ENCODE data around the gene DYNC2I2.

Gene DYNC2I2

DNA sequence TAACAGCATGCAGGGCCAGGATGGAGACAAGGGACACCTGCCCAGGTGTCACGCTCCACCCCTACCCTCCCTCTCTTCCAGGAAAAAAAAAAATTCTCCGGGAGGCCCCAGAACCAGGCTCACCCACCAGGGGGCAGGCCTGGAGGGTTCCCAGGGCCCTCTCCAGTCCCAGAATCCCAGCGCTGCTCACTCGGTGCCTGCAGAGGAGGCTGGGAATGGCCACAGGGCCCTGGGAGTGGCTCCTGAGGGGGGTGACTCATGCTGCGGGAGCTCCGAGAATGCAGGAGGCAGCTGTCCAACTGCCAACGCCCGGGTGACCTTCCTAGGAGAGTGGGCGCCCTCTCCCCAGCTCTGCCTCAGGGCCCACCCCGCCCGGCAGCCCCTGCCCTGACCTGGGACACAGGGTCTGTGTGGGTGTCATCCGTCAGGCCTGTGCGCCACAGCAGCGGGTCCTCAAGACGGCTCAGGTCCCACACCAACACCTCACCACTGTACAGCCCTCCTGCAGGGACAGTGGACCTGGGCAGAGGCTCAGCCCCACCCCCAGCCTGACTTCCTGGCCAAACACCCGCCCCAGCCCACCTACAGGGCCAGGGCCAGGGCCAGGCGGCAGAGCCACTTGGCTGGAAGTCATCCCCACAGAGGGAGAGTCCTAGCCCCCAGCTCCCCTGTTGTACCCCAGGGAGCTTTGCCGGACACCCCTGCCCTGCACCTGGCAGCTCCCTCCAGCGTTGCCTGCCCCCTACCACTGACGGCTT is 21.2 kb downstream of the DYNC2I2 start:
- peak; percentile 80 for FAIRE-seq

DNA sequence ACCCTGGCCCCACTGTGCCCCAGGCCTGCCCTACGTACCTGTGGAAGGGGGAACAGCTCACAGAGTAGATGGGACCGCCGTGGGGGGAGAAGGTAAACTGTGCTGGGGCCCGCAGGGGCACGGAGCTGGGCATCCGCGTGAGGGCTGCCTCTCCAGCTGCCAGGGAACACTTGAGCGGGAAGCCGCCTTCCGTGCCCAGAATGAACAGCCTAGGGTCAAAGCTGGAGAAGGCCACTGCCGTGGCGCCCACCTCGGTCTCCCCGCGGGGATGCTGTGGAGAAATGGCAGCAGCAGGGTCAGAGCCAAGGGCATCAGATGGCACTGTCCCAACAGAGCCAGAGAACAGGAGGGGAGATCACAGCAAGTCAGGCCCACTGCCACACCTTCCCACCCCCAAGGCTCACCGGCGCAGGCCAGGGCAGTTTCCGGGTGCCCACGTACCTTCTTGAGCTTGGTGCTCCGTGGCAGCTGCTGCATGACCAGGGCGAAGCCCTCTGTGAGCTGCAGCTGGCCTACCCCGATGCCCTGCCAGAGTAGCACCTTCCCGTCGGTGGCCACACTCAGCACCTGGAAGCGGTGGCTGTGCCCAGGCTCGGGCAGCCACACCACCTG is 21.9 kb downstream of the DYNC2I2 start:
- FAIRE-seq: no peak

DNA sequence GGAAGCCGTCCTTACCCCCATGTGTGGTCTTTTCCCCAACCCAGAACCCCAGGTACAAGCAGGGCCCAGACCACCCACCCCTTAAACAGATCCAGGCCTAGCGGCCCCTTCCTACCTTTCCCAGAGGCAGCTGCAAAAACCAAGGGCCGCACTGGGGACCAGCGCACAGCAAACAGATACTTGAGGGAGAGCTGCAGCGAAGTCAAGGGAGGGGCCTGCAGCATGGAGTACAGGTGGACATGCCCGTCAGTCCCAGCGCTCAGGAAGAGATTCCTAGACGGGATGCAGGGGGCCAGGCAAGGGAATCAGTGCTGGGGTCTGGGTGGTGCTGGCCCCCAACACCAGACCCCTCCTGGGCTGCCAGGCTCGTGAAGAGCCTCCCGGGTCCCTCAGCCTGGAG is 22.5 kb downstream of the DYNC2I2 start:
- no peak for FAIRE-seq

DNA sequence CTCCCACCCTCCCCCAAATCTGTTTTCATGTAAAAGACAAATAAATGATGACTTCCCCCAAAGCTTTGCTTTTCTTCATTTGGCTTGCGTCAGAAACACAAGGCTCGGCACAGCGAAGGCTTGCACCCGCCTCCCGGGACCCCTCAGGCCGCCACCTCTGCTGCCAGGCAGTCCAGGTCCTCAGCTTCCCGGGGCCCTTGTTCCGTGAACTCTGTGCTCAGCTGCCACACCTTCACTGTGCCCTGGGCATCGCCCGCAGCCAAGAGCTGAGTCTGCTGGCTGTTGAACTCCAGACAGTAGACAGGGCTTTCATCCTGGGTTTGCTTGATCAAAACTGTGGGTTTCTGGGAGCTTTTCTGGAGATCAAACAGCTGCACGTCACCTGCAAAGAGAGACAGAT is 23.0 kb downstream of the DYNC2I2 start:
- no peak for FAIRE-seq

DNA sequence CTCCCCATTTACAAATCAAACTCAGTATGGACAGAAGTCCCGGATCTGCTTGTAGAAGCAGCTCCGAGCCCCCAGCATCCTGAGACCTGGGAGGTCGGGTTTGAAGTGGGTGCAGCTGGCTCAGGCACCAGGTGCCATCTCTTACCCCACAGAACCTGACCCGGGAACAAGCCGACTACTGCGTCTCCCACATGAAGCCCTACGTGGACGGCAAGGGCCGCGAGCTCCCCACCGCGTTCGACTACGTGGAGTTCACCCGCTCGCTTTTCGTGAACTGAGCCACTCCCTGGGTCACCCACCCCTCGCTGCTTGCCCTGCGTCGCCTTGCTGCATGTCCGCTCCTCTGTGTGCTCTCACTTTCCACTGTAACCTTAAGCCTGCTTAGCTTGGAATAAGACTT is 23.6 kb downstream of the DYNC2I2 start:
- no peak for FAIRE-seq

DNA sequence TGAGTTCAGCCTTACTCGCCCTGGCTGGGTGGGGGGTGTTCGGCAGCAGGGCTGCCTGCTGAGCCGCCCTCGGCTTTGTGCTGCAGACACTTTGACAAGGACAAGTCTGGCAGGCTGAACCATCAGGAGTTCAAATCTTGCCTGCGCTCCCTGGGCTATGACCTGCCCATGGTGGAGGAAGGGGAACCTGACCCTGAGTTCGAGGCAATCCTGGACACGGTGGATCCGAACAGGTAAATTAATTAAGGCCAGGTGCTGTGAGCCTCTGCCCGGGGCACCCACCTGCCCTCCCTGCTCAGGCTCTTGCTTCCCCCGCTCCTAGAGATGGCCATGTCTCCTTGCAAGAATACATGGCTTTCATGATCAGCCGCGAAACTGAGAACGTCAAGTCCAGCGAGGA is 24.2 kb downstream of the DYNC2I2 start:
- no peak for FAIRE-seq

DNA sequence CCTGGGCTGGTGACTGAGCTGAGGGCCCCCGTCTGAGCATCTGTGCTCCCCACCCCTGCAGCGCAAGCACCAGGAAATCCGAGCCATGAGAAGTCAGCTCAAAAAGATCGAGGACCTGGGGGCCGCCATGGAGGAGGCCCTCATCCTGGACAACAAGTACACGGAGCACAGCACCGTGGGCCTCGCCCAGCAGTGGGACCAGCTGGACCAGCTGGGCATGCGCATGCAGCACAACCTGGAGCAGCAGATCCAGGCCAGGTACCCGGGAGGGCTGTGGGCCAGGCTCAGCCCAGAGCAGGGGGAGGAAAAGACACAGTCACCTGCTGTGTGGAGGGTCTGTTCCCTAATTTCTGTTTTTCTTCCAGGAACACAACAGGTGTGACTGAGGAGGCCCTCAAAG is 24.6 kb downstream of the DYNC2I2 start:
- no peak for FAIRE-seq

DNA sequence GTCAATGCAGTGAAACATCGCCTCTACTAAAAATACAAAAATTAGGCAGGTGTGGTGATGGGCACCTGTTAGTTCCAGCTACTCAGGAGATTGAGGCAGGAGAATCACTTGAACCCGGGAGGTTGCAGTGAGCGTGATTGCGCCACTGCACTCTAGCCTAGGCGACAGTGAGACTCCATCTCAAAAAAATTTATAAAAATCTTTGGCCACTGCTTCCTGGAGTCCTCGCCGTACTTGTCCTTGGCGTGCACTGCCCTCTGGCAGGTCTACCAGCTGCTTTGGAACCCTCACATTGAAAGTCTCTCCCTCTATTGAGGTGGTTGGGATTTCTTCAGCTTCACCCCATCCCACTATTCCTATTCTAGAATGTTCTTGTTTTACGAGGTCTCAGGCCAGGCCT is 25.0 kb downstream of the DYNC2I2 start:
- no peak for FAIRE-seq

DNA sequence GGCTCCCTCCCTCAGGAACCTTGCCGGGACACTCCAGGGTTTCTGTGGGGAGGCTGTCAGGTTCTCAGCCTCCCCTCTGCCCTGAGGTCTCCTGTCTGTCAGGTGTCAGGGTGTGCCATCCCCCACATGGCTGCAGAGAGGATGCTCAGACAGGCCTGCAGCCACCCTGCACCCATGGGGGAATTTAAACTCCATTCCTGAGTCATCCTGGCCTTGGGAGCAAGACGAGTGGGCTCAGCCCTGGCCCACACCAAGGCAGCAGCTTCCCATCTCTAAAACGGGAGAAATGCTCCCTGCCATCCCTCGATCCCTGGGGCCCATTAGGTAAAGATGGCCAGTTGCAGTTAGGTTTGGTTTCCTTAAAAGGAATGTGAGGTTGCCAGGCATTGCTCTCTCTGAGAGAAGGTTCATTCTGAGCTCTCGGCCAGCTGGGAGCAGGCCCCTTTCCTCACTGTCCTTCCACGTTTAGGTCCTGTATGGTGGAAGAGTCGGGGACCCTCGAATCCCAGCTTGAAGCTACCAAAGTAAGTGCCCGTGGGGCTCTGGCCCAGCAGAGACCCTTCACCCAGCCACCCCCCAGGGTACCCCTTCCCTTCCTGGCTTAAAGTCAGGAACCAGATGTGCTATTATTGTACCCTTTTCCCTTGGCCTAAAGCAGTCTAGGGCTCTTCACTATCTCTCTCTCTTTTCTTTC is 26.6 kb downstream of the DYNC2I2 start:
- no peak for FAIRE-seq

DNA sequence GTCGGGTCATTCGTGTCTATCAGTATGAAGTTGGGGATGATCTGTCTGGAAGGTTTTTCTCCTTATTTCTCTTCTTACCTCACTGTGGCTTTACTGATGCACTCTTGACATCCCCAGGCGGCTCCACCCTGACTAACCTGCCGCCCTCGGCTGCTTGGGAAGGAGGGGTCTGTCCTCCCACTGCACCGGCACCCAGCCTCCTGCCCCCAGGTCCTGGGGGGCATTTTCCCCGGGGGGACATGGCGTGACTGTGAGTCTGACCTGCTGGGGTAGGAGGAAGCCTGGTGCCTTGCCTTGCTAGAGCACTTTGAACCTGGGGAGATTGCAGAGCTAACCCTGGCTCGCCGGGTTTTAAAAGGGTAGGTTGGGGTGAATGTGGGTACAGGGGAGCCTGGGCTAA is 27.5 kb downstream of the DYNC2I2 start:
- FAIRE-seq: no peak

DNA sequence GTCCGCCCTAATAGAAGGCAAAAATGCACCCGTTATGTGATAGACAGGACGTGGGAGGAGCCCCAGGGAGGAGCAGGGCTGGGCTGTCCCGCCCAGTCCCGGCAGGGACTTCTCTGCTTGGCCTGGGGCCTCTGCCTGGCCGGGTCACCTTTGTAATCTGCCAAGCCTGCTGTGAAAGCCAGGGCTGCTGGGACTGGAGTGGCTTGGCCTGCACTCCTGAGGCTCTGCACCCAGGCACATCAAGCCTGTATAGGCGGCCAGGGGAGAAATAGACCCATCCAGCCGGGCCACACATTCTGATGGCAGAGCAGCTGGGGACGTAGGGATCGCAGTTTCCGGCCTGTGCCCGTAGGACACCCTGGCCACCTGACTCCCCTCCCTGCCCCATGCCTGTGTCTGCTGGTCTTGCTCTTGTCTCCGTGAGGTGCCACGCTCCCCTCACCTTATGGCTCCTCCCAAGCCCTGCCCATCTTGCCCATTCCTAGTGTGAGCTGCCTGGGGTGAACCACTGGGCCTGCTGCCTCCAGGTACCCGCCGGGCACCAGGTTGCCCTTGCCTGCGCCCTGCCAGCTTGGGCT is 28.1 kb downstream of the DYNC2I2 start:
- FAIRE-seq: no peak

DNA sequence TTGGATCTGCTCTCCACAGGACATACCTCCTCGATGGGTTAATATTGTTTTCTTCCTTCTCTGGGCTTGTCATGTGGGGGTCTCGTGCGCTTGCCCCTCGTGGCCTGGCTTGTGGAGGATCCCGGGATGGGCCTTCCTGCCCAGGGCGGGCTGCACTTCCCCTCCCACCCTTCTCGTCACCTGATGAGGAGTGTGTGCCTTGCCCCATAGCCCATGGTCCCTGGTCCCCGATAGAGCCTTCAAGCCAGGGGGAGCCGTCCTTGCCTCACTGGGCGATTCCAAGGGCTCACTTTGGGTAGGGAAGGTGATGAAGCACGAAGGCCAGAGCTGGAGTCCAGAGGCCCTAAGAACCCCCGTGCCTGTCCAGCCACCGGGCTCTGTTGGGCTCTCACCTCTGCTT is 28.7 kb downstream of the DYNC2I2 start:
- no peak for FAIRE-seq

DNA sequence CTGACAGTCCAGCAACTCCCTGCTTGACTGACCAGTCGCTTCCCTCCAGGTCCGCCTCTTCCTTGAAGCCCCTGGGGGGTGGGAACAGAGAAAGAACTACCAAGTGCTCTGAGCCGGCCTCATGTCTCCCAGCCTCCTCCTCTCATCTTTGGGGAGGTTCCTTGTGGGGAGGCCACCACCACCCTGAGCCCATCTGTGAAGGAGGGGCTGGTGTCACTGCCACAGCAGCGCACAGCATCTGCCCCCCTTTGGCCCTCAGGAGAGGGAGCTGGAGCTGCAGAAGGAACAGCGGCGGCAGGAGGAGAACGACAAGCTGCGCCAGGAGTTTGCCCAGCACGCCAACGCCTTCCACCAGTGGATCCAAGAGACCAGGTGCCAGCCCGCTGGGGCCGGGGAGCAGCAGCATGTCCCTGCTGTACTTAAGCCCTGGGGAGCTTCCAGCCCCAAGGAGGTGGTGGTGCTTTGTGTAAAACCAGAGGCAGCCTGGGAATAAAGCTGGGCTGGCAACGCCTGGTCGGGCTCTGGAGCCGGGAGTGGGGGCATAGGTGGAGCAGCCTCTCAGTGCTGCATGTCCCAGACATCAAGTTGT is 29.4 kb downstream of the DYNC2I2 start:
- no peak for FAIRE-seq

DNA sequence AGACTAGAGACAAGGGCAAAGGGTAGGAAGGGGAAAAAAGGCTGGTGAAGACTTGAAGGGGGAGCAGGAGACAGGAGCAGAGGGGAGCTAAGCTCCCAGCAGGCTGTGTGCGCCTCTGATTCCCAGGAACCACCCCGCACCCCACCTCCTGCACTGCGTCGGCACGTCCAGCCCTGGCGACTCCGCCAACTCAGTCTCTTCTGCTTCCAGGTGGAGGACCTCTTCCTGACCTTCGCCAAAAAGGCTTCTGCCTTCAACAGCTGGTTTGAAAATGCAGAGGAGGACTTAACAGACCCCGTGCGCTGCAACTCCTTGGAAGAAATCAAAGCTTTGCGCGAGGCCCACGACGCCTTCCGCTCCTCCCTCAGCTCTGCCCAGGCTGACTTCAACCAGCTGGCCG is 30.5 kb downstream of the DYNC2I2 start:
- no peak for FAIRE-seq

DNA sequence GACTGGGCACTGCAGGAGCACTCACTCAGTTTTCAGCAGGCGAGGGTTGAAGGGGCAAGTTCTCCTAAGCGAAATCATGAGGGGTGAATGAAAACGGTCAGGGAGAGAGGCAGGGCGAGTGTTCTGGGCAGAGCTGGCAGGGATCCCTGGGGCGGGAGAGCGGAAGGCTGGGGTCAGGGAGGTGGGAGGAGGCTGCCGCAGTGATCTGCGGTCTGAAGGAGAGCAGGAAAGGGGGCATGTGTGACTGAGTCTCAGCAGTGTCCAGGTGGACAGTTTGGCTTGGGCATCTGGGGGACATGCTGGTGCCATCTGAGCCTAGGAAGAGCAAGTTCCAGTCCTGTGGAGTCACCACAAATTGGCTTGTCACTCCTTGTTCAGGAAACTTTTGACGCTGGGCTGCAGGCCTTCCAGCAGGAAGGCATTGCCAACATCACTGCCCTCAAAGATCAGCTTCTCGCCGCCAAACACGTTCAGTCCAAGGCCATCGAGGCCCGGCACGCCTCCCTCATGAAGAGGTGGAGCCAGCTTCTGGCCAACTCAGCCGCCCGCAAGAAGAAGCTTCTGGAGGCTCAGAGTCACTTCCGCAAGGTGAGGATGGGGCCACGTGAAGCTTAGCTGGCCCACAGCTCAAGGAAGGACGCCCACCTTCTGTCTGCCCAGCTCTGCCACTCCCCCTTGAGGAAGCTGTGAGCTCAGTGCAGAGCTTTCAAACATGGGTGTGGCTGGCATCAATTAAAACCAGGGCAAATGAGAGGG is 31.1 kb downstream of the DYNC2I2 start:
- no peak for FAIRE-seq

DNA sequence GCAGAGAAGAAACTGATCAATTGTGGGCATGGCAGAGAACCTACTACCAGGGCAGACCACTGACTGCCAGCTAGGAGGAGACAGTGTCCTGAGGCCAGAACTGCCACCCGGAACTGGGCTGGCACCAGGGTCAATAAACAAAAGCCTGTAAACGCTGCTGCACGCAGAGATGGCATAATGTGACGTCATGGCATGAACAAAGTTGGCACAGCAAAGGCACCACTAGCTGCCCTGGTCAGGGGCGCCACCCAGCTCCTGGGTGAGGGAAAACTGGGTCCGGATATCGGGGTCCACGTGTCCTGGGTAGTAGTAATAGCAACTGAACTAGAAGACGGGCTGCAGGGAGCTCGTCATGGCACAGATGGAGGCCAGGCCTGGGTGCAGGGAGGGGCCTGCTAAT is 32.1 kb downstream of the DYNC2I2 start:
- no peak for FAIRE-seq

DNA sequence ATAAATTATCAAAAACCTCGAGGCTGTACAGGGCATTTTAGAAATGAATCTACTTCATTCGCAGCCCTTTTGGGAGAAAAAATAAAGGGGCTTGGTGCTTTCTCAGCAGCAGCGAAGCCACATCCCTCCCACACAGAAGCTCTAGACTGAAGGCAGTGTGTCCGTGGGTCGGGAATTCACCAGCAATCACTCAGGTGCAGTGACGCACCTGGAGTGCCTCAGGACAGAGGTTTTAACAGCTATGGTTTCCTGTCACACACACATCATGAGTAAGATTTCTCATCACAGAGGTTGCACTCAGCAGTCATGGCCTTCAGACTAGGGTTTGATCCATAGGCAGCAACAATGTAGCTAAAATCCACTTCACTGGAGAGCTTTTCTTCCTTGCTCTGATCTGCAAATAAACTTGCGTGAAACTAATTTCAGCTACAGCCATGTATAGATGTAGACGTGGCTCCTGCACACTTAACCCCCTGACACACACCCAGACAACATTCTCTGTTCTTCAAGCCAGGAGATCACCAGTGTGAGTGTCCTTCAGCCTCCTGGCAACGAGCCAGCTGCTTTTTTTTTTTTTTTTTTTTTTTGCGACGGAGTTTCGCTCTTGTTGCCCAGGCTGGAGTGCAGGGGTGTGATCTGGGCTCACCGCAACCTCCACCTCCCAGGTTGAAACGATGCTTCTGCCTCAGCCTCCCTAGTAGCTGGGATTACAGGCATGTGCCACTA is 34.8 kb downstream of the DYNC2I2 start:
- no peak for FAIRE-seq

DNA sequence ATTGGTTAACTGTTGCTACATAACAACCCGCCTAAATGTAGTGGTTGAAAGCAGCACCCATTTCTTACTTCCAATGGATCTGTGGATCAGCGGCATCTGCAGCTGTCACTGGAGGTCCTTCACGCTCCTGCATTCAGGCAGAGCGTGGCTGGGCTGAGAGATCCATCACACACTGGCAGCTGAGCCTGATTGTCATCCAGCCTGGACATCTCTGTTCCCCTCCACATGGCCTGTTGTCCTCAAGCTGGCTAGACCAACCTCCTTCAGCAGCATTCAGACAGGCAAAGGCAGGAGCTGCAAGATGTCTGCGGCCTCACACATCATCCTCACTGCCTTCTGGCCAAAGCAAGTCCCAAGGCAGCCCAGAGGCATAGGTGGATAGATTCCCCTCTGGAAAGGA is 36.9 kb downstream of the DYNC2I2 start:
- no peak for FAIRE-seq

DNA sequence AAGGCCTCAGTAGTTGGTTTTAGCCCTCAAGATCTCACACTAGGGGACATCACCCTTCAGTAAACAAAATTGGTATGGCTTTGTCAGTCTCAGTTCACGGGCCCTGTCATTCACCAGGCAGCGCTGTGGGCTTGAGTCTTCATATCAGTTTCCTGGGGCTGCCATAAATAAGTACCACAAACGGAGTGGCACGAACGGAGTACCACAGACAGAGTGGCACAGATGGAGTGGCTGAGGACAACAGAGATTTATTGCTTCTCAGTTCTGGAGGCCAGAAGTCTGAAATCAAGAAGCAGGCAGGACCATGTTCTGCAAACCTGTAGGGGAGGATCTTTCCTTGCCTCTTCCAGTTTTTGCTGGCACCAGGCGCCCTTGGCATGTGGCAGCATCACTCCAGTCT is 37.5 kb downstream of the DYNC2I2 start:
- no peak for FAIRE-seq

DNA sequence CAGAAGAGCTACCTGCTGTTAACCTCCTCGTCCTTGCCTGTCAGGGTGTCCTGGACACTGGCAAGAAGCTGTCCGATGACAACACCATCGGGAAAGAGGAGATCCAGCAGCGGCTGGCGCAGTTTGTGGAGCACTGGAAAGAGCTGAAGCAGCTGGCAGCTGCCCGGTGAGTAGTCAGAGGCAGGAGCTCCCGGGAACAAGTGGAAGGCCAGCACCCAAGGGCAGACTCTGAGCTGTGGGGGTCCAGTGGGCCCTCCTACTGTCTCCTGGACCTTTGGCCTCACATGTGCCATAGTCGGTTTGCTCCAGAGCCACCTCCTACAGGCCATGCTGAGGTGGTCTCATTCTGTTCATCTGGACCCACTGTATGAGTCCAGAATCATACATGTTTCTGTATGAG is 38.7 kb downstream of the DYNC2I2 start:
- no peak for FAIRE-seq

DNA sequence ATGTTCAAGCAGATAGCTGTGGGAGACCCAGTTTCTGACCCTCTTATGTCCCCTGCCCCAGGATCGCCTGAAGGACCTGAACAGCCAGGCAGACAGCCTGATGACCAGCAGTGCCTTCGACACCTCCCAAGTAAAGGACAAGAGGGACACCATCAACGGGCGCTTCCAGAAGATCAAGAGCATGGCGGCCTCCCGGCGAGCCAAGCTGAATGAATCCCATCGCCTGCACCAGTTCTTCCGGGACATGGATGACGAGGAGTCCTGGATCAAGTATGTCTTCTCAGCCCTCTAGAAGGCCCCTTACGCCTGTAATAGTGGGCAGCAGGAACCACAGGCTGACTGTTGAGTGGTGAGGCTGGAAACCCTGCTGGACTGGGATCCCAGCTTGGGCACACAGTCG is 41.1 kb downstream of the DYNC2I2 start:
- no peak for FAIRE-seq

DNA sequence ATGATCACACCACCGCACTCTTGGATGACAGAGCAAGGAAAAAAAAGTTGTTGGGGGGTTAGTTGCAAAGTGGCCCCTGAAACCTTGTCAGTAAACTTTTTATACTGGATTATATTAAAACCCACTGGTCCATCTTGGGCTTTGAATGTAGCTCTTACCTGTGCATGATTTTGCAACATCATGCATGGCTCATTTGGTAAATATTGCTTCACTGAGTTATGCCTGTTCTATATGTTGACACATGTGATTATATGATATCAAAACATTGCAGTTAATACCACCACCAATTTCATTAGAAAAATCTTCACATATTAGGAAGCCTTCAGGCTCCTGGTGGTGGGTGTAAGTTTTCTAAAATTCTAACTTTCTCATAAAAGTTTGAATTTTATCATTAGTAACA is 41.9 kb downstream of the DYNC2I2 start:
- FAIRE-seq: no peak

Data from islet of Langerhans (tissue), 1 donor.